Erythroblast (primary cell): ENCODE results near the gene RPRD1B.

Source experiments
- GATA1 ChIP-seq: IDR thresholded peaks from 2 replicates; pipeline ENCODE4 v1.6.1; 2011; ENCODE audit warnings: low read depth, mild to moderate bottlenecking, control low read depth, low read length, moderate library complexity
- POLR2A ChIP-seq: IDR thresholded peaks from 2 replicates; pipeline ENCODE4 v1.6.1; 2011; ENCODE audit warnings: mild to moderate bottlenecking, low read length

GRCh38 chr20:38017959-38018358, 15.6 kb upstream of the RPRD1B start:
- TF ChIP-seq POLR2A (no peak), GATA1 (no peak)
